Activated CD4-positive, alpha-beta memory T cell treated with anti-CD3 and anti-CD28 coated beads, Interleukin-2, amount 10 ng/mL, durations not matched to agents 7 days and 5 days (primary cell): ENCODE data around the gene SRCAP. TPM values are rescaled to one million over a fixed set of nuclear protein-coding genes. Genes with fewer than 3 reads are reported as not detected.
"Not testable (repeated sequence)": the region's sequence is repeated elsewhere in the genome, so short reads cannot be mapped to it uniquely, and the experiment has no call there.

ENCODE experiments used
- CTCF ChIA-PET: fragments of 350-600 bp; sonication (Branson Sonifier 250); formaldehyde crosslinking; loops from one replicate; lab custom pipeline; 2021; ENCODE audit warnings: antibody characterized with exemption, inconsistent platforms; lab: Charles Lee
- POLR2A ChIA-PET: fragments of 350-600 bp; sonication (Branson Sonifier 250); formaldehyde crosslinking; loops from one replicate; lab custom pipeline; 2021; ENCODE audit warnings: antibody characterized with exemption; lab: Charles Lee
- DNase-seq: peaks from one replicate; pipeline ENCODE4 v3.0.0-alpha.2; 2020
- H3K27ac Mint-ChIP-seq: one replicate; pipeline ENCODE4 v1.8.0; 2021; ENCODE audit warnings: mild to moderate bottlenecking, mixed read lengths
- H3K27me3 Mint-ChIP-seq: one replicate; pipeline ENCODE4 v1.8.0; 2021; ENCODE audit warnings: mixed read lengths
- H3K36me3 Mint-ChIP-seq: one replicate; pipeline ENCODE4 v1.8.0; 2021; ENCODE audit warnings: low read depth, mixed read lengths
- H3K4me1 Mint-ChIP-seq: one replicate; pipeline ENCODE4 v1.8.0; 2021; ENCODE audit warnings: mixed read lengths
- H3K4me3 Mint-ChIP-seq: one replicate; pipeline ENCODE4 v1.8.0; 2021; ENCODE audit warnings: mild to moderate bottlenecking, mixed read lengths
- H3K9me3 Mint-ChIP-seq: one replicate; pipeline ENCODE4 v1.8.0; 2021; ENCODE audit warnings: mixed read lengths
- total RNA-seq, 2 experiments: library from RNA; stranded (reverse); gene quantifications; one replicate each; pipeline ENCODE4 v1.2.3, GENCODE V29; 2021

Gene SRCAP
- total RNA-seq, 2 experiments from 2014 or later: 63.2 to 65.0 TPM

- H3K4me1 Mint-ChIP-seq: peaks cover 26% of the 10 kb centered on the region
Observed at GRCh38 chr16:30692396-30693064, 6.4 kb upstream of the SRCAP start.

GRCh38 chr16:30694926-30695693, 3.9 kb upstream of the SRCAP start:
- CTCF ChIA-PET: interaction anchor here (0.5 to 6.1 kb wide), 12 partner anchors 11 to 265 kb away, joined by 3 to 67 read pairs (median 5); partner anchors contain the start of genes DCTPP1, FBRS and PRR14
- H3K4me3 Mint-ChIP-seq: no peak overlapping the region
- POLR2A ChIA-PET: interaction anchor here (0.7 to 3.5 kb wide), 5 partner anchors 35 to 160 kb away, joined by 3 to 44 read pairs (median 4); partner anchors contain the start of genes PRR14 and ZNF747

More at GRCh38 chr16:30692396-30693064, 6.4 kb upstream of the SRCAP start:
- DNase-seq: no peak
- H3K36me3 Mint-ChIP-seq: no peaks in the 10 kb centered on the region
- no peaks in the 10 kb centered on the region for H3K9me3 Mint-ChIP-seq
- ChIA-PET POLR2A (interaction anchor here (3.5 kb wide), 1 partner anchor 33 kb away, joined by 44 read pairs; no protein-coding TSS in a partner anchor), CTCF (interaction anchor here (0.7 to 6.1 kb wide), 7 partner anchors 16 to 263 kb away, joined by 3 to 67 read pairs (median 3); partner anchors contain the start of genes DCTPP1, FBRS, PHKG2 and PRR14)
- H3K4me3 Mint-ChIP-seq: no peak overlapping the region
- peak overlapping the region; percentile 8 for H3K27ac Mint-ChIP-seq
- no peaks in the 10 kb centered on the region for H3K27me3 Mint-ChIP-seq

GRCh38 chr16:30696646-30697045, 2.3 kb upstream of the SRCAP start:
- H3K36me3 Mint-ChIP-seq: peaks cover 23% of the 10 kb centered on the region
- ChIA-PET CTCF (interaction anchor here (1.2 to 6.1 kb wide), 7 partner anchors 31 to 377 kb away, joined by 4 to 67 read pairs (median 5); partner anchors contain the start of genes FBRS, PRR14, ZNF646 and ZNF668), POLR2A (interaction anchor here (0.9 to 5.0 kb wide), 8 partner anchors 24 to 179 kb away, joined by 3 to 68 read pairs (median 4); partner anchors contain the start of genes FBRS, PHKG2, PRR14 and ZNF688)
- DNase-seq, H3K27me3 Mint-ChIP-seq, H3K9me3 Mint-ChIP-seq, H3K4me3 Mint-ChIP-seq, H3K27ac Mint-ChIP-seq: not testable (repeated sequence)
- peaks cover 47% of the 10 kb centered on the region for H3K4me1 Mint-ChIP-seq

More at GRCh38 chr16:30694926-30695693, 3.9 kb upstream of the SRCAP start:
- DNase-seq: no peak
- Mint-ChIP-seq H3K27ac (no peak overlapping the region), H3K36me3 (peaks cover 12% of the 10 kb centered on the region), H3K4me1 (peaks cover 40% of the 10 kb centered on the region), H3K9me3 (no peaks in the 10 kb centered on the region), H3K27me3 (no peaks in the 10 kb centered on the region)

- H3K27ac Mint-ChIP-seq: peak overlapping the region; percentile 96
- ChIA-PET CTCF (interaction anchor here (0.8 to 6.1 kb wide), 9 partner anchors 20 to 912 kb away, joined by 3 to 67 read pairs (median 5); partner anchors contain the start of genes FBRS, PRR14, ZNF646 and ZNF668), POLR2A (interaction anchor here (0.7 to 5.0 kb wide), 14 partner anchors 18 to 420 kb away, joined by 3 to 68 read pairs (median 4); partner anchors contain the start of genes FBRS, PHKG2, PRR14 and ZNF688)
- H3K4me1 Mint-ChIP-seq: peaks cover 47% of the 10 kb centered on the region
- DNase-seq: no peak
- H3K36me3 Mint-ChIP-seq: peaks cover 24% of the 10 kb centered on the region
- H3K9me3 Mint-ChIP-seq: no peaks in the 10 kb centered on the region
- H3K4me3 Mint-ChIP-seq: peak overlapping the region; percentile 98
- H3K27me3 Mint-ChIP-seq: no peaks in the 10 kb centered on the region
Observed at GRCh38 chr16:30697264-30698138, 1.5 kb upstream of the SRCAP start.

DNA sequence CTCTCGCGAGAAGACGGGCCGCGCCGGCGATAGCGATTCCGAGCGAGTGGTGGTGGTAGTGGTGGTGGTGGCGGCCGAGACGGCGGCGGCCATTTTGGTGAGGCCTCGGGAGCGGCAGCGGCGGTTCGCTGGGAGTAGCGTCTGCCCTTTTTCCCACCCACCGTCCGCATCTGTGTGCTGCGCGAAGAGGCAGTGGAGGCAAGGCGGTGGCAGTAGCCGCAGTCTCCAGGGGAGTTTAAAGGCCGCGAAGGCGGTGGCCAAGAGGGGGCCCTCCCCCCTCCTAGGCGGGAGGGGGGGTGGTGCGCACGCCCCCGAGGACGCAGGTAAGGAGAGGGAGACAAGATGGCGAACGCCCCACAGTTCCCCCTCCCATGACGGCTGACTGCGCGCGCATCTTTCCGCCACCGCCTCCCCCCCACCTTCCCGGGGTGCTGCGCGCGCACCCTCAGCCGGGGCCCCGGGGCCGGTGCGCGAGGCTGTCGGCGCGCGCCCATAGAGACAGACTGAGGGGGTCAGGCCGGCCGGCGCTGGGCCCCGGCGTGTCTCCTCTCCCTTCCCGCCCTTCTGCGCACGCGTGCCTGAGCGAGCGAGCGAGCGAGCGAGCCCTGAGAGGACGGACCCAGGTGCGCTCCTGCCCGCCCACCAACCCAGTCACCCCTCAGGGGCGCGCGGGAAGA, 694 bp upstream of the SRCAP start:
- Mint-ChIP-seq H3K27ac (peak overlapping the region; percentile 96), H3K9me3 (no peaks in the 10 kb centered on the region), H3K4me3 (peak overlapping the region; percentile 98), H3K27me3 (no peaks in the 10 kb centered on the region), H3K36me3 (peaks cover 28% of the 10 kb centered on the region), H3K4me1 (peaks cover 48% of the 10 kb centered on the region)
- POLR2A ChIA-PET: interaction anchor here (0.7 to 5.0 kb wide), 16 partner anchors 14 to 177 kb away, joined by 3 to 68 read pairs (median 4); partner anchors contain the start of genes FBRS, PHKG2, PRR14 and ZNF689
- DNase-seq: peak; percentile 99
- CTCF ChIA-PET: interaction anchor here (0.6 to 6.1 kb wide), 5 partner anchors 21 to 277 kb away, joined by 3 to 67 read pairs (median 4); partner anchors contain the start of gene FBRS

GRCh38 chr16:30699615-30700099, 686 bp downstream of the SRCAP start:
- Mint-ChIP-seq H3K4me3 (peak overlapping the region; percentile 98), H3K9me3 (no peaks in the 10 kb centered on the region), H3K27ac (peak overlapping the region; percentile 96), H3K36me3 (peaks cover 38% of the 10 kb centered on the region), H3K27me3 (no peaks in the 10 kb centered on the region), H3K4me1 (peaks cover 38% of the 10 kb centered on the region)
- DNase-seq: no peak
- POLR2A ChIA-PET: interaction anchor here (0.6 to 5.0 kb wide), 11 partner anchors 9 to 199 kb away, joined by 3 to 68 read pairs (median 4); partner anchors contain the start of genes FBRS, PHKG2, PRR14 and ZNF688
- CTCF ChIA-PET: no interaction called here

- Mint-ChIP-seq H3K36me3 (peaks cover 41% of the 10 kb centered on the region), H3K27ac (no peak overlapping the region), H3K4me1 (peaks cover 31% of the 10 kb centered on the region), H3K4me3 (peak overlapping the region; percentile 98), H3K27me3 (no peaks in the 10 kb centered on the region), H3K9me3 (no peaks in the 10 kb centered on the region)
- CTCF ChIA-PET: no interaction called here
- POLR2A ChIA-PET: interaction anchor here (1.3 to 5.0 kb wide), 2 partner anchors 15 to 41 kb away, joined by 3 to 68 read pairs; partner anchors contain the start of gene FBRS
- no peak for DNase-seq
Observed at GRCh38 chr16:30700491-30700890, 1.5 kb downstream of the SRCAP start.

- peaks cover 31% of the 10 kb centered on the region for H3K4me1 Mint-ChIP-seq
- peak overlapping the region; percentile 21 for H3K4me3 Mint-ChIP-seq
- peaks cover 43% of the 10 kb centered on the region for H3K36me3 Mint-ChIP-seq
- POLR2A ChIA-PET: interaction anchor here (1.3 to 5.0 kb wide), 2 partner anchors 15 to 41 kb away, joined by 3 to 68 read pairs; partner anchors contain the start of gene FBRS
- CTCF ChIA-PET: no interaction called here
- no peaks in the 10 kb centered on the region for H3K27me3 Mint-ChIP-seq
- no peak for DNase-seq
- no peak overlapping the region for H3K27ac Mint-ChIP-seq
- no peaks in the 10 kb centered on the region for H3K9me3 Mint-ChIP-seq
Observed at GRCh38 chr16:30700971-30701370, 2.0 kb downstream of the SRCAP start.

- CTCF ChIA-PET, DNase-seq, H3K4me3 Mint-ChIP-seq, H3K27me3 Mint-ChIP-seq, H3K9me3 Mint-ChIP-seq, H3K27ac Mint-ChIP-seq: not testable (repeated sequence)
- POLR2A ChIA-PET: interaction anchor here (0.8 kb wide), 1 partner anchor 44 kb away, joined by 3 read pairs; no protein-coding TSS in a partner anchor
- H3K4me1 Mint-ChIP-seq: peaks cover 21% of the 10 kb centered on the region
- peaks cover 62% of the 10 kb centered on the region for H3K36me3 Mint-ChIP-seq
Observed at GRCh38 chr16:30703071-30703470, 4.1 kb downstream of the SRCAP start.

- Mint-ChIP-seq H3K9me3 (no peaks in the 10 kb centered on the region), H3K4me1 (peaks cover 21% of the 10 kb centered on the region), H3K27me3 (no peaks in the 10 kb centered on the region), H3K4me3 (no peak overlapping the region), H3K27ac (no peak overlapping the region), H3K36me3 (peaks cover 61% of the 10 kb centered on the region)
- POLR2A ChIA-PET: no interaction called here
- CTCF ChIA-PET: no interaction called here
- no peak for DNase-seq
Observed at GRCh38 chr16:30703971-30704370, 5.0 kb downstream of the SRCAP start.

GRCh38 chr16:30706046-30706445, 7.1 kb downstream of the SRCAP start:
- no peaks in the 10 kb centered on the region for H3K9me3 Mint-ChIP-seq
- no peak overlapping the region for H3K27ac Mint-ChIP-seq
- no peak overlapping the region for H3K4me3 Mint-ChIP-seq
- H3K4me1 Mint-ChIP-seq: peaks cover 6% of the 10 kb centered on the region
- no peak for DNase-seq
- CTCF ChIA-PET: no interaction called here
- no peaks in the 10 kb centered on the region for H3K27me3 Mint-ChIP-seq
- POLR2A ChIA-PET: no interaction called here
- peaks cover 65% of the 10 kb centered on the region for H3K36me3 Mint-ChIP-seq
